Measurements from ENCODE around the gene RITA1. TPM values are rescaled to one million over a fixed set of nuclear protein-coding genes. Genes with fewer than 3 reads are reported as not detected.

Gene RITA1
- total RNA-seq, 1 experiment from 2014 or later: 17.5 TPM

- no peaks in the 10 kb centered on the region for H3K9me3 Mint-ChIP-seq (ENCODE audit: unreplicated experiment)
- no peaks in the 10 kb centered on the region for H3K27me3 Mint-ChIP-seq (ENCODE audit: insufficient read depth, unreplicated experiment)
- DNase-seq (ENCODE audit: unreplicated experiment): peak; percentile 100
- H3K4me3 Mint-ChIP-seq (ENCODE audit: unreplicated experiment): peak within 1 kb of the TSS; percentile 95
- no peaks in the 10 kb centered on the region for H3K36me3 Mint-ChIP-seq (ENCODE audit: insufficient read depth, unreplicated experiment)
- ChIA-PET CTCF (interaction anchor here (0.7 to 1.5 kb wide), 4 partner anchors 23 to 1823 kb away, joined by 3 to 5 read pairs (median 4); no protein-coding TSS in a partner anchor), POLR2A (interaction anchor here (0.6 to 13.3 kb wide), 16 partner anchors 10 to 315 kb away, joined by 3 to 237 read pairs (median 4); partner anchors contain the start of genes DDX54, OAS1, RITA1 and SLC8B1)
- H3K4me1 Mint-ChIP-seq (ENCODE audit: insufficient read depth, unreplicated experiment): peaks cover 19% of the 10 kb centered on the region
- TF ChIP-seq CTCF (IDR thresholded peaks at IDR 0.05; ENCODE audit: unreplicated experiment): no peak
- intact Hi-C loops (cut with micrococcal nuclease): loop anchor here (1.0 to 10.0 kb wide), 2 partner anchors 20 to 113 kb away; partner anchors contain the start of gene SLC8B1
- H3K27ac Mint-ChIP-seq (ENCODE audit: low read depth, unreplicated experiment): peak within 1 kb of the TSS; percentile 92
- no TSS peak for BruUV-seq (replicated peaks)
These were observed 35.9 kb downstream of the RITA1 start, which contains the start of gene TPCN1 for GRCh38 chr12:113221181-113221996. TPCN1 (plus strand) TSS chr12:113221464; CDS start chr12:113226853, 5,389 bp downstream.

- no peaks in the 10 kb centered on the region for H3K9me3 Mint-ChIP-seq (ENCODE audit: unreplicated experiment)
These were observed 36.6 kb downstream of the RITA1 start for GRCh38 chr12:113221997-113222729.

GRCh38 chr12:113222730-113223531 is 37.4 kb downstream of the RITA1 start:
- peak; percentile 89 for DNase-seq (ENCODE audit: unreplicated experiment)
- Mint-ChIP-seq H3K4me1 (ENCODE audit: insufficient read depth, unreplicated experiment) (peaks cover 12% of the 10 kb centered on the region), H3K9me3 (ENCODE audit: unreplicated experiment) (no peaks in the 10 kb centered on the region), H3K4me3 (ENCODE audit: unreplicated experiment) (peak overlapping the region; percentile 95), H3K27ac (ENCODE audit: low read depth, unreplicated experiment) (peak overlapping the region; percentile 92), H3K27me3 (ENCODE audit: insufficient read depth, unreplicated experiment) (no peaks in the 10 kb centered on the region), H3K36me3 (ENCODE audit: insufficient read depth, unreplicated experiment) (peaks cover 1% of the 10 kb centered on the region)
- CTCF ChIA-PET: interaction anchor here (0.6 to 1.5 kb wide), 8 partner anchors 12 to 257 kb away, joined by 3 to 5 read pairs (median 4); no protein-coding TSS in a partner anchor
- POLR2A ChIA-PET: interaction anchor here (0.6 to 13.3 kb wide), 17 partner anchors 8 to 1373 kb away, joined by 3 to 237 read pairs (median 4); partner anchors contain the start of genes DDX54, RITA1 and SLC8B1
- BruUV-seq (replicated peaks): no TSS peak
- intact Hi-C loops (cut with micrococcal nuclease): loop anchor here (2.0 to 10.0 kb wide), 2 partner anchors 48 to 112 kb away; partner anchors contain the start of gene SLC8B1
- TF ChIP-seq CTCF (IDR thresholded peaks at IDR 0.05; ENCODE audit: unreplicated experiment): no peak

More at GRCh38 chr12:113221997-113222729, 36.6 kb downstream of the RITA1 start:
- CTCF ChIA-PET: interaction anchor here (0.6 to 1.5 kb wide), 4 partner anchors 15 to 56 kb away, joined by 3 to 5 read pairs (median 4); no protein-coding TSS in a partner anchor
- BruUV-seq (replicated peaks): TSS peak; percentile 54
- TF ChIP-seq CTCF (IDR thresholded peaks at IDR 0.05; ENCODE audit: unreplicated experiment): no peak
- intact Hi-C loops (cut with micrococcal nuclease): loop anchor here (1.0 to 10.0 kb wide), 3 partner anchors 19 to 113 kb away; partner anchors contain the start of gene SLC8B1
- Mint-ChIP-seq H3K4me1 (ENCODE audit: insufficient read depth, unreplicated experiment) (peaks cover 15% of the 10 kb centered on the region), H3K36me3 (ENCODE audit: insufficient read depth, unreplicated experiment) (no peaks in the 10 kb centered on the region), H3K27me3 (ENCODE audit: insufficient read depth, unreplicated experiment) (no peaks in the 10 kb centered on the region), H3K4me3 (ENCODE audit: unreplicated experiment) (peak overlapping the region; percentile 95), H3K27ac (ENCODE audit: low read depth, unreplicated experiment) (peak overlapping the region; percentile 92)
- DNase-seq (ENCODE audit: unreplicated experiment): peak; percentile 53
- POLR2A ChIA-PET: interaction anchor here (0.6 to 13.3 kb wide), 18 partner anchors 9 to 316 kb away, joined by 3 to 237 read pairs (median 4); partner anchors contain the start of genes DDX54, OAS1, RITA1 and SLC8B1

All from MCF 10A (cell line).